A673 (cell line): Measurements from ENCODE around the gene PINLYP. TPM values are rescaled to one million over a fixed set of nuclear protein-coding genes. Genes with fewer than 3 reads are reported as not detected.
A peak's percentile ranks its signal among the peaks of the same experiment; 100 is the strongest.

Source experiments
- BruUV-seq: library from RNA; stranded (reverse); fragments of 400-500 nt; replicated peaks from 2 replicates; lab custom pipeline; 2021; lab: Mats Ljungman, UMichigan
- CTCF ChIA-PET: fragments of 300-600 bp; sonication (Branson Sonifier 250); formaldehyde crosslinking; loops from one replicate; lab custom pipeline; 2022; ENCODE audit warnings: antibody characterized with exemption; lab: Charles Lee
- POLR2A ChIA-PET: fragments of 300-600 bp; sonication (Branson Sonifier 250); formaldehyde crosslinking; loops from one replicate; lab custom pipeline; 2022; ENCODE audit warnings: antibody characterized with exemption; ENCODE audit not compliant: low non-redundant PET; lab: Charles Lee
- DNase-seq: peaks from one replicate; pipeline ENCODE4 v3.0.0-alpha.2; 2015; ENCODE audit warnings: low spot score
- H3K27ac ChIP-seq: fragments of 200-600 bp; sonication (generic); 2 replicates; pipeline ENCODE4 v1.5.1; 2016; ENCODE audit warnings: mixed run types, low read depth, mild to moderate bottlenecking, mixed read lengths, antibody characterized with exemption, low read length; ENCODE audit not compliant: poor library complexity, severe bottlenecking
- H3K27me3 ChIP-seq: fragments of 200-600 bp; sonication (generic); replicated peaks from 2 replicates; pipeline ENCODE4 v1.6.1; 2017; ENCODE audit warnings: mixed run types, low read depth, mild to moderate bottlenecking, mixed read lengths, antibody characterized with exemption, low read length; ENCODE audit not compliant: insufficient read depth, poor library complexity
- H3K36me3 ChIP-seq: fragments of 200-600 bp; sonication (generic); 2 replicates; pipeline ENCODE4 v1.6.1; 2016; ENCODE audit warnings: mixed run types, mild to moderate bottlenecking, mixed read lengths, antibody characterized with exemption, low read length; ENCODE audit not compliant: insufficient read depth, poor library complexity, severe bottlenecking
- H3K4me1 ChIP-seq: fragments of 200-600 bp; sonication (generic); 2 replicates; pipeline ENCODE4 v1.6.1; 2017; ENCODE audit warnings: mixed run types, mild to moderate bottlenecking, mixed read lengths, antibody characterized with exemption, low read length; ENCODE audit not compliant: insufficient read depth, poor library complexity, severe bottlenecking
- H3K4me3 ChIP-seq: fragments of 200-600 bp; sonication (generic); 2 replicates; pipeline ENCODE4 v1.5.1; 2016; ENCODE audit warnings: low read depth, mixed run types, mild to moderate bottlenecking, mixed read lengths, low read length; ENCODE audit not compliant: poor library complexity, severe bottlenecking
- H3K9me3 ChIP-seq: fragments of 200-600 bp; sonication (generic); 2 replicates; pipeline ENCODE4 v1.6.1; 2016; ENCODE audit warnings: mixed run types, low read depth, mild to moderate bottlenecking, mixed read lengths, antibody characterized with exemption, low read length; ENCODE audit not compliant: poor library complexity, severe bottlenecking
- EZH2 ChIP-seq: fragments of 200-600 bp; sonication (generic); IDR thresholded peaks from 2 replicates; pipeline ENCODE4 v1.6.1; 2017; ENCODE audit warnings: borderline replicate concordance, low read depth, mild to moderate bottlenecking, mixed read lengths, antibody characterized with exemption, low read length; ENCODE audit not compliant: poor library complexity, severe bottlenecking
- intact Hi-C: fragments of 100-400 bp; cut with micrococcal nuclease; formaldehyde crosslinking; loops from one replicate; pipeline ENCODE4 v1.10.0; 2022; ENCODE audit not compliant: unreplicated experiment
- total RNA-seq: library from RNA; stranded (reverse); gene quantifications from 2 replicates; pipeline ENCODE4 v1.2.3, GENCODE V29; 2021
- TF ChIP-seq, protein P1 (sequence below): fragments of 300-800, 200-600 bp; sonication (generic); conservative IDR thresholded peaks from 2 replicates; pipeline ENCODE4 v1.5.1; 2017; ENCODE audit warnings: low read depth, mild to moderate bottlenecking, antibody characterized with exemption, low read length, moderate library complexity, mixed read lengths

Gene PINLYP
- total RNA-seq, 1 experiment from 2014 or later, result 14.3 TPM

DNA sequence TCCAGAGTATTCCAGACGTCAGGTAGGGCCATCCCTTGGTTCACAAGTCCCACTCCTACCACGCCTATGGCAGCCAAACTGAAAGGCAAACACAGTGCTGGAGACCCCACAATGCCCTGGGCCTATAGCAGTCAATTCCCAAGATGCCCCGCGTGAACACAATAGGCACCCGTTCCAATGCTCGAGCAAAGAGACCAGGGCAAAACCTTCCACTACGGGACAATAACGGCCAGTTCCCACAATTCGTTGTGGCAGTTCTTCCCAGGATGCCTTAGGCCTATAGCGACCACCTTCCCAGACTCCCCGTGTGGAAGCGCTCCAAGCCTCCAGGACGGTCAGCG lies 43.3 kb downstream of the PINLYP start:
- peak; percentile 84 for DNase-seq

DNA sequence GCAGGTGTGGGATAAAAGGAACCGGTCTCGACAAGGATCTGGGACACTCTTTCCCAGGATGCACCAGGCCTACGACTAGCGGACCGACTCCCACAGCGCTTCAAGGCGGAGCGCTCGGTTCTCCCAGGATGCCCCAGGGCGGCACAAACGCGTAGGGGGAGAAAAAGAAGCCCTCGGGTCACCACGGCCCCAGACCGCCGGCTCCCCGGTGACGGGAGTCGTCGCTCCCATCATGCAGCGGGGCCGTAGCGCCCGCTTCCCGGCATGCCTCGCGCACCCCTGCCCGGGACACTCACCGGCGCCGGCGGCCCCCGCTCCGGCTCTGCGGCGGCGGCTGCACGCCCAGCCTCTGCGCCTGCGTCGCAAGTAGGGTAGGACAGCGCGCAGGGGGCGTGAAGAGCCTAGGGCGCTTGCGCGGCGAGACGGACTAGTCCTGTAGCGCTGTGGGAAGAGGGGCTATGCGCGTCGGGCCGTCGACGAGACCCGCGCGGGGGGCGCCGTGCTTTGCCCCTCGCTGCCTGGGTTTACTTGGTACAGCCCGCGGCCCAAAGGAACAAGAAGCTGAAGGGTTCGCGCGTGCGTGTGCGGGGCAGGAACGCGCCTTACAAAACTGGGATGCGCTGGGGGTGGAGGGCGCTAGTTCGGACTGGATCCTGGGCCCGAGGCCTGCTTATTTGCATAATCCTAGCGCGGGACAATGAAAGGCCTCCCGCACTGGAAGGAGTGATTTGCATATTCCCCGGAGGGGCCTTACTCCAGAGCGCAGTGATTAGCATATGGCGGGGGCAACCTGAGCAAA lies 43.9 kb downstream of the PINLYP start, which contains the start of gene ZNF428:
ZNF428 (minus strand) TSS at position 368 of the 799 bp plus-strand sequence. CDS start 5,325 bp downstream, outside the sequence.
- ChIA-PET POLR2A (no interaction called here), CTCF (interaction anchor here (0.9 kb wide), 1 partner anchor 102 kb away, joined by 3 read pairs; no protein-coding TSS in a partner anchor)
- peak within 1 kb of the TSS; percentile 60 for H3K4me3 ChIP-seq
- no TSS peak for BruUV-seq
- no peaks in the 10 kb centered on the region for H3K9me3 ChIP-seq
- H3K4me1 ChIP-seq, result peaks cover 9% of the 10 kb centered on the region
- H3K27me3 ChIP-seq, result no peaks in the 10 kb centered on the region
- peaks cover 4% of the 10 kb centered on the region for H3K36me3 ChIP-seq
- H3K27ac ChIP-seq, result peak within 1 kb of the TSS; percentile 96
- no peak for TF ChIP-seq EZH2
- TF ChIP-seq, protein P1, sequence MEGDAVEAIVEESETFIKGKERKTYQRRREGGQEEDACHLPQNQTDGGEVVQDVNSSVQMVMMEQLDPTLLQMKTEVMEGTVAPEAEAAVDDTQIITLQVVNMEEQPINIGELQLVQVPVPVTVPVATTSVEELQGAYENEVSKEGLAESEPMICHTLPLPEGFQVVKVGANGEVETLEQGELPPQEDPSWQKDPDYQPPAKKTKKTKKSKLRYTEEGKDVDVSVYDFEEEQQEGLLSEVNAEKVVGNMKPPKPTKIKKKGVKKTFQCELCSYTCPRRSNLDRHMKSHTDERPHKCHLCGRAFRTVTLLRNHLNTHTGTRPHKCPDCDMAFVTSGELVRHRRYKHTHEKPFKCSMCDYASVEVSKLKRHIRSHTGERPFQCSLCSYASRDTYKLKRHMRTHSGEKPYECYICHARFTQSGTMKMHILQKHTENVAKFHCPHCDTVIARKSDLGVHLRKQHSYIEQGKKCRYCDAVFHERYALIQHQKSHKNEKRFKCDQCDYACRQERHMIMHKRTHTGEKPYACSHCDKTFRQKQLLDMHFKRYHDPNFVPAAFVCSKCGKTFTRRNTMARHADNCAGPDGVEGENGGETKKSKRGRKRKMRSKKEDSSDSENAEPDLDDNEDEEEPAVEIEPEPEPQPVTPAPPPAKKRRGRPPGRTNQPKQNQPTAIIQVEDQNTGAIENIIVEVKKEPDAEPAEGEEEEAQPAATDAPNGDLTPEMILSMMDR, result no peak
- intact Hi-C loops, result loop anchor here (1.0 kb wide), 1 partner anchor 23 kb away; the partner anchor contains the start of genes IRGQ and ZNF576
- peak; percentile 98 for DNase-seq

More for the DNA sequence above, 43.3 kb downstream of the PINLYP start:
- TF ChIP-seq, protein P1, result no peak
- no peak for TF ChIP-seq EZH2
- BruUV-seq, result TSS peak; percentile 60
- Histone ChIP-seq H3K27ac (peak overlapping the region; percentile 96), H3K4me3 (peak overlapping the region; percentile 60), H3K4me1 (peaks cover 9% of the 10 kb centered on the region), H3K27me3 (no peaks in the 10 kb centered on the region), H3K36me3 (no peaks in the 10 kb centered on the region), H3K9me3 (no peaks in the 10 kb centered on the region)
- ChIA-PET CTCF (no interaction called here), POLR2A (no interaction called here)
- intact Hi-C loops, result loop anchor here (1.0 kb wide), 1 partner anchor 23 kb away; the partner anchor contains the start of genes IRGQ and ZNF576

DNA sequence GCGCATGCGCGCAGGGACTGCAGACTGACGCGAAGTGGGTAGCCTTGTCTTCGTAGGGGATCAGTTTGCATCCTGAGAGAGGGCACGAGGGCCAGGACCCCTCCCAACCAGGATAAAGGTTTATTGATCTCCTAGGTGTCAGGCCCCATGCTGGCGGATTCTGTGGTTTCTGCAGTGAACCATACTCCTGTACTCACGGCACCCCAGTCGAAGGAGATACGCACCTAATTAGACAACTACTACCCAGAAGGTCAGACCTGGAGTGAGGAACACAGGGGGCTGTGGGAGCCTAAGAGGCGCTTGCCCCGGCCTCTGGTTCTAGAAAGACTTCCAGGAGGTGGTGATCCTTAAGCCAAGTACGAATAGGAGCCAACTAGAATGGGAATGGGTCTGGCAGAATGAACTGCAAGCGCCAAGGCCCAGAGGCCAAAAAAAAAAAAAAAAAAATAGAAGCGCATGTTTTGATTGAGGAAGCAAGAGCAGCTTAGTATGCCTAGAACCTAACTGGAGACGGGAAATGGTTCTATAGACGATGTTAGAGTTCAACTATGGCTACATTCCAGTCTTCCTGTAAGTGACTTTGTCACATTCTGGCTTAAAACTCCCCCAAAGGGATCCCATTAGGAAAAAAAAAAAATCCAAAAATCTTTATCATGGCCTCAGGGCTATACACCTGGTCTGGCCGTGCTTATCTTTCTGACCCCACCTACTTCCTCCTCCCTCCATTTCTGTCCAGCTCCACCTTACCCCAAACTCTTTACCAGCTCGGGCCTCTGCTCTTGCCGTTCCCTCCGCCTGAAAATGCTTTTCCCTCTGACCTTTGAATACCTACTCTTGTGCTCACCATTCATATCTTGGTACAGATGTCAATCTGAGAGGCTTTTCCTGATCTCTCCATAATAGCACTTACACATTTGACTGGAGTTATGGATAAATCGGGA lies 44.7 kb downstream of the PINLYP start:
- ChIA-PET CTCF (interaction anchor here (0.9 kb wide), 1 partner anchor 101 kb away, joined by 3 read pairs; no protein-coding TSS in a partner anchor), POLR2A (no interaction called here)
- Histone ChIP-seq H3K9me3 (no peaks in the 10 kb centered on the region), H3K27ac (peak overlapping the region; percentile 96), H3K36me3 (peaks cover 6% of the 10 kb centered on the region), H3K27me3 (no peaks in the 10 kb centered on the region), H3K4me3 (peak overlapping the region; percentile 60), H3K4me1 (peaks cover 9% of the 10 kb centered on the region)
- DNase-seq, result no peak
- intact Hi-C loops, result no loop called here
- TF ChIP-seq EZH2, result no peak
- TF ChIP-seq, protein P1, result no peak
- BruUV-seq, result TSS peak; percentile 73
